RWPE2 (cell line): ENCODE measurements around the gene SYNE3.

Source experiments
- ATAC-seq: fragments of 200-7000 bp; cut with Tn5 transposase; 3 replicates; pipeline ENCODE4 v1.9.1; 2021; ENCODE audit warnings: low read depth
- DNase-seq: peaks from one replicate; pipeline ENCODE4 v3.0.0-alpha.2; 2020; ENCODE audit warnings: low spot score
- H3K27ac ChIP-seq: fragments of 450-650 bp; 2 replicates; pipeline ENCODE4 v1.5.1; 2017; ENCODE audit warnings: mild to moderate bottlenecking; ENCODE audit not compliant: poor library complexity, severe bottlenecking
- H3K27me3 ChIP-seq: fragments of 250-450 bp; sonication (Bioruptor Pico); 2 replicates; pipeline ENCODE4 v1.5.1; 2021; ENCODE audit warnings: mild to moderate bottlenecking, moderate library complexity; ENCODE audit not compliant: insufficient read depth, poor library complexity, severe bottlenecking
- H3K36me3 ChIP-seq: fragments of 250-450 bp; sonication (Bioruptor Pico); 2 replicates; pipeline ENCODE4 v1.5.1; 2020; ENCODE audit warnings: low read depth, mild to moderate bottlenecking, moderate library complexity
- H3K4me1 ChIP-seq: fragments of 250-450 bp; sonication (Bioruptor Pico); 2 replicates; pipeline ENCODE4 v1.5.1; 2021; ENCODE audit warnings: mild to moderate bottlenecking, moderate library complexity; ENCODE audit not compliant: insufficient read depth, poor library complexity, severe bottlenecking
- H3K4me3 ChIP-seq: fragments of 250-450 bp; sonication (Bioruptor Pico); 2 replicates; pipeline ENCODE4 v1.5.1; 2021; ENCODE audit warnings: mild to moderate bottlenecking, moderate library complexity; ENCODE audit not compliant: severe bottlenecking
- H3K9me3 ChIP-seq: fragments of 250-450 bp; sonication (Bioruptor Pico); 2 replicates; pipeline ENCODE4 v1.5.1; 2021; ENCODE audit warnings: mild to moderate bottlenecking, moderate library complexity; ENCODE audit not compliant: severe bottlenecking
- CTCF ChIP-seq: fragments of 450-650 bp; IDR thresholded peaks from one replicate; pipeline ENCODE4 v1.5.1; 2017; ENCODE audit warnings: mild to moderate bottlenecking, moderate library complexity; ENCODE audit not compliant: poor library complexity, severe bottlenecking

Gene SYNE3

GRCh38 chr14:95485222-95485819, 31.1 kb downstream of the SYNE3 start:
- H3K27me3 ChIP-seq, result no peaks in the 10 kb centered on the region
- H3K36me3 ChIP-seq, result no peaks in the 10 kb centered on the region
- no peak overlapping the region for H3K4me3 ChIP-seq
- ATAC-seq (no peak), DNase-seq (no peak)
- peaks cover 19% of the 10 kb centered on the region for H3K4me1 ChIP-seq
- no peak overlapping the region for H3K27ac ChIP-seq
- no peak for TF ChIP-seq CTCF
- no peaks in the 10 kb centered on the region for H3K9me3 ChIP-seq

- no peak for TF ChIP-seq CTCF
- H3K4me1 ChIP-seq, result peaks cover 23% of the 10 kb centered on the region
Observed at GRCh38 chr14:95484296-95484695, 32.2 kb downstream of the SYNE3 start.

GRCh38 chr14:95483309-95484165, 32.9 kb downstream of the SYNE3 start:
- Histone ChIP-seq H3K36me3 (no peaks in the 10 kb centered on the region), H3K4me1 (peaks cover 23% of the 10 kb centered on the region), H3K4me3 (no peak overlapping the region), H3K9me3 (no peaks in the 10 kb centered on the region), H3K27ac (peak overlapping the region; percentile 36), H3K27me3 (no peaks in the 10 kb centered on the region)
- DNase-seq (peak; percentile 89), ATAC-seq (peak; percentile 98)
- TF ChIP-seq CTCF, result no peak

More at GRCh38 chr14:95484296-95484695, 32.2 kb downstream of the SYNE3 start:
- H3K4me3 ChIP-seq, result no peak overlapping the region
- H3K27me3 ChIP-seq, result no peaks in the 10 kb centered on the region
- no peaks in the 10 kb centered on the region for H3K9me3 ChIP-seq
- H3K36me3 ChIP-seq, result no peaks in the 10 kb centered on the region
- peak overlapping the region; percentile 36 for H3K27ac ChIP-seq
- no peak for DNase-seq
- no peak for ATAC-seq

- H3K9me3 ChIP-seq, result no peaks in the 10 kb centered on the region
- DNase-seq, result no peak
- peak overlapping the region; percentile 36 for H3K27ac ChIP-seq
- no peak overlapping the region for H3K4me3 ChIP-seq
- no peaks in the 10 kb centered on the region for H3K36me3 ChIP-seq
- TF ChIP-seq CTCF, result no peak
- H3K27me3 ChIP-seq, result no peaks in the 10 kb centered on the region
- peaks cover 23% of the 10 kb centered on the region for H3K4me1 ChIP-seq
- no peak for ATAC-seq
Observed at GRCh38 chr14:95482627-95483308, 33.7 kb downstream of the SYNE3 start.
